HEK293 (cell line): Measurements from ENCODE around the gene CLASP2.

Experiments used
- CTCF ChIA-PET: fragments of 350-600 bp; formaldehyde crosslinking; extraction: SDS; loops from one replicate; lab custom pipeline; 2021; ENCODE audit warnings: antibody characterized with exemption; lab: Yijun Ruan, JAX
- POLR2A ChIA-PET: fragments of 300-600 bp; formaldehyde crosslinking; extraction: SDS; loops from one replicate; lab custom pipeline; 2020; ENCODE audit warnings: antibody characterized with exemption, inconsistent platforms; lab: Yijun Ruan, JAX
- H3K27ac ChIP-seq: fragments of 200-500 bp; sonication (Bioruptor generic); 2 replicates; pipeline ENCODE4 v1.5.1; 2014; ENCODE audit warnings: low read depth, low read length, control low read depth, inconsistent platforms; ENCODE audit errors: extremely low read depth
- H3K36me3 ChIP-seq, 2 experiments: fragments of 200-500 bp in 1 of 2; sonication (Bioruptor generic) in 1 of 2; 1 replicate in 1 of 2; 2 replicates in 1 of 2; pipeline ENCODE4 v1.5.1; 2014 to 2017; ENCODE audit warnings: inconsistent platforms in 2 of 2, low read length in 2 of 2; ENCODE audit not compliant: control insufficient read depth in 2 of 2, insufficient read depth in 1 of 2
- H3K4me1 ChIP-seq: fragments of 200-500 bp; sonication (Bioruptor generic); 2 replicates; pipeline ENCODE4 v1.5.1; 2014; ENCODE audit warnings: mild to moderate bottlenecking, low read length, inconsistent platforms; ENCODE audit not compliant: control insufficient read depth, insufficient read depth
- H3K4me3 ChIP-seq: 2 replicates; pipeline ENCODE4 v1.5.1; 2011; ENCODE audit warnings: low read depth, mild to moderate bottlenecking, control low read depth, low read length, moderate library complexity
- H3K9me3 ChIP-seq: fragments of 200-500 bp; sonication (Bioruptor generic); 2 replicates; pipeline ENCODE4 v1.5.1; 2014; ENCODE audit warnings: low read depth, low read length, inconsistent platforms; ENCODE audit not compliant: control insufficient read depth, insufficient read depth
- GLI4 ChIP-seq: fragments of 450-650 bp; formaldehyde crosslinking; IDR thresholded peaks from 2 replicates; pipeline ENCODE4 v1.5.1; 2016; ENCODE audit warnings: missing biosample characterization, missing genetic modification characterization
- HIC1 ChIP-seq: fragments of 450-650 bp; formaldehyde crosslinking; IDR thresholded peaks from 2 replicates; pipeline ENCODE4 v1.5.1; 2016; ENCODE audit warnings: missing biosample characterization, missing genetic modification characterization
- PRDM1 ChIP-seq: fragments of 450-650 bp; formaldehyde crosslinking; IDR thresholded peaks from 2 replicates; pipeline ENCODE4; 2016; ENCODE audit warnings: missing biosample characterization, missing genetic modification characterization
- ZBTB20 ChIP-seq: fragments of 450-650 bp; formaldehyde crosslinking; IDR thresholded peaks from 2 replicates; pipeline ENCODE4 v1.5.1; 2016; ENCODE audit warnings: missing biosample characterization, missing genetic modification characterization
- ZBTB48 ChIP-seq: fragments of 450-650 bp; formaldehyde crosslinking; IDR thresholded peaks from 2 replicates; pipeline ENCODE4 v1.5.1; 2016; ENCODE audit warnings: missing biosample characterization, missing genetic modification characterization
- ZNF140 ChIP-seq: fragments of 450-650 bp; formaldehyde crosslinking; IDR thresholded peaks from 2 replicates; pipeline ENCODE4 v1.5.1; 2016; ENCODE audit warnings: missing biosample characterization, missing genetic modification characterization
- ZNF366 ChIP-seq: fragments of 450-650 bp; formaldehyde crosslinking; conservative IDR thresholded peaks from 2 replicates; pipeline ENCODE4 v1.5.1; 2016; ENCODE audit warnings: missing biosample characterization, missing genetic modification characterization
- ZNF692 ChIP-seq: fragments of 450-650 bp; formaldehyde crosslinking; IDR thresholded peaks from 2 replicates; pipeline ENCODE4 v1.5.1; 2016; ENCODE audit warnings: missing biosample characterization, missing genetic modification characterization
- ZNF777 ChIP-seq: fragments of 450-650 bp; formaldehyde crosslinking; IDR thresholded peaks from 2 replicates; pipeline ENCODE4 v1.5.1; 2017; ENCODE audit warnings: missing biosample characterization, missing genetic modification characterization, borderline replicate concordance
- ZSCAN4 ChIP-seq: fragments of 450-650 bp; formaldehyde crosslinking; IDR thresholded peaks from 2 replicates; pipeline ENCODE4 v1.5.1; 2017; ENCODE audit warnings: missing biosample characterization, missing genetic modification characterization

Gene CLASP2

GRCh38 chr3:33665294-33665693 is 52.8 kb downstream of the CLASP2 start:
- CTCF ChIA-PET: no interaction called here

GRCh38 chr3:33664195-33664594 is 53.9 kb downstream of the CLASP2 start:
- CTCF ChIA-PET: no interaction called here
- Histone ChIP-seq H3K27ac (no peak overlapping the region), H3K36me3 (peaks cover 0 to 3% of the 10 kb centered on the region in 2 experiments; a peak in 2 of 3 replicates), H3K4me1 (no peaks in the 10 kb centered on the region), H3K4me3 (no peak overlapping the region), H3K9me3 (no peaks in the 10 kb centered on the region)
- POLR2A ChIA-PET: no interaction called here
- TF ChIP-seq ZNF140 (tag by site-specific recombination) (no peak), PRDM1 (tag by site-specific recombination) (0 out of 2 replicates have a peak, but pooled peaks have one; percentile 15)

More at GRCh38 chr3:33665294-33665693, 52.8 kb downstream of the CLASP2 start:
- H3K4me3 ChIP-seq: no peak overlapping the region
- no peaks in the 10 kb centered on the region for H3K9me3 ChIP-seq
- peaks cover 0 to 3% of the 10 kb centered on the region in 2 experiments; a peak in 2 of 3 replicates for H3K36me3 ChIP-seq
- H3K27ac ChIP-seq: no peak overlapping the region
- POLR2A ChIA-PET: no interaction called here
- H3K4me1 ChIP-seq: no peaks in the 10 kb centered on the region
- no peak for TF ChIP-seq ZBTB48 (tag by site-specific recombination)
- TF ChIP-seq ZBTB20 (tag by site-specific recombination): peak; percentile 36; the same call in 1 of the 2 replicates
- TF ChIP-seq, all 188 proteins: peak for 1

GRCh38 chr3:33663042-33663441 is 55.0 kb downstream of the CLASP2 start:
- ChIA-PET POLR2A (no interaction called here), CTCF (no interaction called here)
- H3K4me3 ChIP-seq: no peak overlapping the region

More at GRCh38 chr3:33663042-33663441, 55.0 kb downstream of the CLASP2 start:
- H3K4me1 ChIP-seq: no peaks in the 10 kb centered on the region; the same call in 1 of the 2 replicates
- H3K27ac ChIP-seq: no peak overlapping the region
- no peaks in the 10 kb centered on the region for H3K36me3 ChIP-seq
- H3K9me3 ChIP-seq: no peaks in the 10 kb centered on the region
- TF ChIP-seq ZNF692 (tag by site-specific recombination) (no peak), ZSCAN4 (tag by site-specific recombination) (no peak), ZNF366 (tag by site-specific recombination) (no peak), GLI4 (tag by site-specific recombination) (no peak), ZNF777 (tag by site-specific recombination) (no peak), HIC1 (tag by site-specific recombination) (no peak)
